Breast epithelium (tissue), 4 donors: Measurements from ENCODE around the gene CNGA2. TPM values are rescaled to one million over a fixed set of nuclear protein-coding genes. Genes with fewer than 3 reads are reported as not detected.

Source experiments
- DNase-seq, 2 donors: peaks; one replicate each; pipeline ENCODE4 v3.0.0-alpha.2; 2019; ENCODE audit warnings: low spot score in 2 of 2
- H3K27ac ChIP-seq, 2 donors: fragments of 200-600 bp; sonication (generic) in 1 of 2; one replicate each; pipeline ENCODE4 v1.5.1; 2016 to 2019; ENCODE audit warnings: mild to moderate bottlenecking in 1 of 2
- H3K27me3 ChIP-seq, 2 donors: fragments of 200-600 bp; sonication (generic) in 1 of 2; one replicate each; pipeline versions ENCODE4 v1.5.1 to v1.6.0; 2017 to 2019; ENCODE audit warnings: control low read depth in 1 of 2, mild to moderate bottlenecking in 1 of 2
- H3K36me3 ChIP-seq: fragments of 200-600 bp; one replicate; pipeline ENCODE4 v1.5.1; 2019
- H3K4me1 ChIP-seq, 2 donors: fragments of 200-600 bp; sonication (generic); one replicate each; pipeline ENCODE4 v1.5.1; 2016 to 2019; ENCODE audit warnings: control low read depth in 1 of 2
- H3K4me3 ChIP-seq, 3 donors: fragments of 200-600 bp; sonication (generic); 1 replicate in 2 of 3; 2 replicates in 1 of 3; pipeline ENCODE4 v1.5.1; 2016 to 2019; ENCODE audit warnings: mild to moderate bottlenecking in 3 of 3, moderate library complexity in 2 of 3
- H3K9me3 ChIP-seq, 2 donors: fragments of 200-600 bp; sonication (generic) in 1 of 2; one replicate each; pipeline ENCODE4 v1.5.1; 2016 to 2019; ENCODE audit warnings: control low read depth in 1 of 2
- POLR2A ChIP-seq: fragments of 450-650 bp; IDR thresholded peaks from one replicate; pipeline ENCODE4 v1.6.1; 2016; ENCODE audit warnings: antibody characterized with exemption, mild to moderate bottlenecking, moderate library complexity
- POLR2AphosphoS5 ChIP-seq, 3 donors: sonication (generic); formaldehyde crosslinking; IDR thresholded peaks; one replicate each; pipeline ENCODE4 v1.6.1; 2017; ENCODE audit warnings: antibody characterized with exemption in 3 of 3
- intact Hi-C: fragments of 100-400 bp; cut with DNase I; formaldehyde crosslinking; loops from one replicate; pipeline ENCODE4 v1.15.1; 2023; ENCODE audit warnings: low total_unique reads
- total RNA-seq, 3 donors: library from RNA; depleted of rRNA; stranded (reverse); fragments of >200 nt; gene quantifications; one replicate each; pipeline ENCODE4 v1.1.0, GENCODE V29; 2016
- TF ChIP-seq, protein P1 (sequence below), 3 donors: fragments of 450-650 bp; IDR thresholded peaks; one replicate each; pipeline ENCODE4 v1.5.1; 2016 to 2017; ENCODE audit warnings: antibody characterized with exemption in 3 of 3, mild to moderate bottlenecking in 3 of 3, moderate library complexity in 3 of 3

Gene CNGA2
- total RNA-seq, 3 donors from 2014 or later = not detected

DNA sequence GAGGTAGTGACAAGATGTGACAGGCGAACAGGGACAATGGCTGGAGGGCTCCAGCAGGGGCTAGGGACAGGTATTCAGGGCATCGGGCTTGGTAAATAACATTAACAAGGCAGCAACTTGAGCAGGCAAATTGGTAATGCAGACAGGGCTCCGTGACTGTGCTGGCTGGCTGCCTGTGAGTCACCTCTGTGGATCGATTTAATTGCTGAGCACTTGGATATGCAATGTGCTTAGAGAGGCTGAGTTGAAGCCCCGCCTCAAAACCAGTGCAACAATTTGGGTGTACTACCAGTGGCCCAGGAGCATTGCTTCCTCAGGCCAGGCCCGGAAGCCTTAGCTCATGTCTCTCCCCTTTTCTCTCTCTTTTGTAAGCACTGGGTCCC is 19.5 kb downstream of the CNGA2 start:
- TF ChIP-seq POLR2A (no peak), POLR2AphosphoS5 (IDR thresholded peaks at IDR 0.05) (no peak)
- TF ChIP-seq, protein P1, sequence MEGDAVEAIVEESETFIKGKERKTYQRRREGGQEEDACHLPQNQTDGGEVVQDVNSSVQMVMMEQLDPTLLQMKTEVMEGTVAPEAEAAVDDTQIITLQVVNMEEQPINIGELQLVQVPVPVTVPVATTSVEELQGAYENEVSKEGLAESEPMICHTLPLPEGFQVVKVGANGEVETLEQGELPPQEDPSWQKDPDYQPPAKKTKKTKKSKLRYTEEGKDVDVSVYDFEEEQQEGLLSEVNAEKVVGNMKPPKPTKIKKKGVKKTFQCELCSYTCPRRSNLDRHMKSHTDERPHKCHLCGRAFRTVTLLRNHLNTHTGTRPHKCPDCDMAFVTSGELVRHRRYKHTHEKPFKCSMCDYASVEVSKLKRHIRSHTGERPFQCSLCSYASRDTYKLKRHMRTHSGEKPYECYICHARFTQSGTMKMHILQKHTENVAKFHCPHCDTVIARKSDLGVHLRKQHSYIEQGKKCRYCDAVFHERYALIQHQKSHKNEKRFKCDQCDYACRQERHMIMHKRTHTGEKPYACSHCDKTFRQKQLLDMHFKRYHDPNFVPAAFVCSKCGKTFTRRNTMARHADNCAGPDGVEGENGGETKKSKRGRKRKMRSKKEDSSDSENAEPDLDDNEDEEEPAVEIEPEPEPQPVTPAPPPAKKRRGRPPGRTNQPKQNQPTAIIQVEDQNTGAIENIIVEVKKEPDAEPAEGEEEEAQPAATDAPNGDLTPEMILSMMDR (IDR thresholded peaks at IDR 0.05) = no peak
- no peaks in the 10 kb centered on the region for H3K36me3 ChIP-seq
- H3K4me1 ChIP-seq = no peaks in the 10 kb centered on the region
- no peaks in the 10 kb centered on the region for H3K9me3 ChIP-seq
- DNase-seq = no peak
- no peak overlapping the region for H3K27ac ChIP-seq
- H3K4me3 ChIP-seq = no peak overlapping the region
- intact Hi-C loops = no loop called here
- peaks cover 0 to 55% of the 10 kb centered on the region in 2 donors for H3K27me3 ChIP-seq

DNA sequence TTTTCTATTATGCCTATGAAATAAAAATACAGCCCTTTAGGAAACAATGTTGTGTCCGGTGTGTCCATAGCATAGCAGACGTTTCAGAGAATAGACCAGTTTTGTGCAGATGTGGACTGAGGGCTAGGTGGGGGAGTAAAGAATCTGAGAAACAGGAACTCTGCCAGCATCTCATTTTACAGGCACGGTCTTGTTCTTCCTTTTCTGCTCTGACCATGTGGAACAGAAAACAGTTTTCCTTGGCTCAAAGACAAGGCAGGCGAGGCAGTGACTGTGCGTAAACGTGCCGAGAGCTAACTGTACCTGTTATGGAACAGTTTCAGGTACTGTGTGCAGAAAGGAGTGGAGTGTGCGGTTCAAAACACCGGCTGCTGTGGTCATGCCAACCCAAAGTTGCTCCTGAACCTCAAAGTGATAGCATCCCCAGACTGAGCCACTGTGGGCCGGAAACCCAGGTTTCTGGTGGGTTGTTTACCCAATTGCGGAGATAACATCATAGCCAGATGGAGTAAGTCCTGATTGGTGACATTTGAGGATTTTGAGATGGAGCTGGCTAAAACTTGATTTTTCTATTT is 20.2 kb downstream of the CNGA2 start:
- Histone ChIP-seq H3K36me3 (no peaks in the 10 kb centered on the region), H3K9me3 (no peaks in the 10 kb centered on the region), H3K27me3 (peaks cover 0 to 49% of the 10 kb centered on the region in 2 donors), H3K4me1 (no peaks in the 10 kb centered on the region), H3K27ac (no peak overlapping the region), H3K4me3 (no peak overlapping the region)
- intact Hi-C loops = no loop called here
- TF ChIP-seq POLR2A (no peak), POLR2AphosphoS5 (IDR thresholded peaks at IDR 0.05) (no peak)
- TF ChIP-seq, protein P1 (IDR thresholded peaks at IDR 0.05) = no peak
- DNase-seq = no peak

DNA sequence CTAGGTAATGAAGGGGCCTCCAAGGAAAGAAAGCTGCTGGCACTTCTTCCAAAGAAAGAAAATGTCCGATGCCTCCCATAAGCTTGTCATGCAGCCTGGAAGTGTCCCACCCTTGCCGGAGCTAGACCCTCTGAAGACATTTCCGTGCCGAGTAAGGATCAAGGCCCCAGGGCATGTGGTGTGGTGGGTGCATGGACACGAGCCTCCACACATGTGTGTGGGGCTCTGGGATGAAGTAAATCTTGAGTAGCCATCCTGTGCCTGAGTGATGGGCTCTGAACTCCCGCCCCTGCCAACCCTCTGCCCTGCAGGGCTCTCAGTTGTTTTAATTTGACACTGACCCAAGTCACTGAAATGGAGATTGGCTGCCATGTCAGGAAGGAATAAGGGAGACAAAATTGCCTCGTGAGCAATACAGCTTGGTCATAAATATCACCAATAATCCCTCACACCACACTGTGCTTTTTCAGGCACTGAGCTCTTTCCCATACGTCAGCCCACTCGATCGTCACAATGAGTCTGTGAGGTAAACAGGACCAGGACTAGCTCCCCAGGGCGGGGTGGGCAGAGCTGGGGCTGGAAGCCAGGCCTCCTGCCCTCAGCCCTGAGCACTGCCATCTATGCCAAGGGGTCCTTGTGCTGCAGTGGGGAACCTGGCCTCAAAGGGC is 24.6 kb downstream of the CNGA2 start:
- intact Hi-C loops = no loop called here
- H3K27me3 ChIP-seq = peaks cover 0 to 36% of the 10 kb centered on the region in 2 donors
- no peak overlapping the region for H3K27ac ChIP-seq
- no peaks in the 10 kb centered on the region for H3K9me3 ChIP-seq
- no peak overlapping the region for H3K4me3 ChIP-seq
- no peak for DNase-seq
- no peaks in the 10 kb centered on the region for H3K4me1 ChIP-seq
- no peaks in the 10 kb centered on the region for H3K36me3 ChIP-seq
- TF ChIP-seq POLR2AphosphoS5 (IDR thresholded peaks at IDR 0.05) = no peak
- TF ChIP-seq POLR2A = no peak
- TF ChIP-seq, protein P1 (IDR thresholded peaks at IDR 0.05) = no peak

DNA sequence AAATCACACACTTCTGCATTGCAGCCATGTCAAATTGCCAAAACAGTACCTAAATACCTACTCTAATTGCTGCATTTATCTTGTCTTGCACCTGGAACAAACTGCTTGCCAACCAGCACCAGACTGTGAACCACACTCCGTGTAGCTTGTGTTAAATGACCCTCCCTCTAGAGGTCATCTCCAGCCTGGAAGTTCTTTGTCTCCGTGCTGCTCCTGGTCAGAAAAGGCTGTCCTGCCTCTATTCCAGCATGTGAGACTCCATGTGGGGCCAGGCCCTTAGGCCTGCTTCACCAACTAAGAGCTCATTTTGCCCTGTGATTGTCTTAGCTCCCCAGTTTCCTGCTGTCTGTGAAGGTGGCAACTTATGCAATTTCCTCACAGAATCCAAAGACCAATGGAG is 28.3 kb downstream of the CNGA2 start:
- intact Hi-C loops = no loop called here

DNA sequence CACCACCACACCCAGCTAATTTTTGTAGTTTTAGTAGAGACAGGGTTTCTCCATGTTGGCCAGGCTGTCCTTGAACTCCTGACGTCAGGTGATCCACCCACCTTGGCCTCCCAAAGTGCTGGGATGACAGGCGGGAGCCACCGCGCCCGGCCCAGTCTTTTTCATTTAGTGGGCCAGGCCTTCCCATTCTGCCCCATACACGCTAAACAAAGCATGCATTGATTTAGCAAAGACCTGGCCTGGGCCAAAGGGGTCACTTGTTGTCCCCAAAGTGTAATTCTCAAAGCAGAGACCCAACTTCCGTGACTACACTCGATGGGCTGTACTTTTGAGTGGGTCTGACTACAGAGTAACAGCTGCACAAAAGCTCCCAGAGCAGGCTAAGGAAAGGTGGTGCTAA is 29.2 kb downstream of the CNGA2 start:
- Histone ChIP-seq H3K27ac (no peak overlapping the region), H3K4me1 (no peaks in the 10 kb centered on the region), H3K9me3 (no peaks in the 10 kb centered on the region), H3K27me3 (peaks cover 0 to 29% of the 10 kb centered on the region in 2 donors), H3K4me3 (no peak overlapping the region), H3K36me3 (no peaks in the 10 kb centered on the region)
- TF ChIP-seq, protein P1 (IDR thresholded peaks at IDR 0.05) = no peak
- TF ChIP-seq POLR2A = no peak
- TF ChIP-seq POLR2AphosphoS5 (IDR thresholded peaks at IDR 0.05) = no peak
- no peak for DNase-seq
- intact Hi-C loops = no loop called here

More for the DNA sequence above, 28.3 kb downstream of the CNGA2 start:
- DNase-seq = no peak
- H3K27ac ChIP-seq = no peak overlapping the region
- H3K36me3 ChIP-seq = no peaks in the 10 kb centered on the region
- H3K9me3 ChIP-seq = no peaks in the 10 kb centered on the region
- peaks cover 0 to 33% of the 10 kb centered on the region in 2 donors for H3K27me3 ChIP-seq
- H3K4me3 ChIP-seq = no peak overlapping the region
- TF ChIP-seq POLR2A (no peak), POLR2AphosphoS5 (IDR thresholded peaks at IDR 0.05) (no peak)
- TF ChIP-seq, protein P1 (IDR thresholded peaks at IDR 0.05) = no peak
- H3K4me1 ChIP-seq = no peaks in the 10 kb centered on the region
